Endothelial cell (in vitro differentiated cells): ENCODE measurements around the gene SLC8A2. TPM values are rescaled to one million over a fixed set of nuclear protein-coding genes. Genes with fewer than 3 reads are reported as not detected.
"Not testable (repeated sequence)": the region's sequence is repeated elsewhere in the genome, so short reads cannot be mapped to it uniquely, and the experiment has no call there.

Experiments
- DNase-seq: peaks from one replicate; pipeline ENCODE4 v3.0.0; 2021; ENCODE audit warnings: low spot score
- H3K27ac Mint-ChIP-seq: one replicate; pipeline ENCODE4 v1.8.0; 2021; ENCODE audit warnings: mixed read lengths, inconsistent platforms; ENCODE audit not compliant: unreplicated experiment
- H3K27me3 Mint-ChIP-seq: one replicate; pipeline ENCODE4 v1.8.0; 2021; ENCODE audit warnings: mild to moderate bottlenecking, moderate library complexity, mixed read lengths, inconsistent platforms; ENCODE audit not compliant: unreplicated experiment
- H3K36me3 Mint-ChIP-seq: one replicate; pipeline ENCODE4 v1.8.0; 2021; ENCODE audit warnings: mild to moderate bottlenecking, low read depth, mixed read lengths, inconsistent platforms; ENCODE audit not compliant: unreplicated experiment
- H3K4me1 Mint-ChIP-seq: one replicate; pipeline ENCODE4 v1.8.0; 2021; ENCODE audit warnings: mild to moderate bottlenecking, mixed read lengths, inconsistent platforms; ENCODE audit not compliant: unreplicated experiment
- H3K4me3 Mint-ChIP-seq: one replicate; pipeline ENCODE4 v1.8.0; 2021; ENCODE audit warnings: mild to moderate bottlenecking, mixed read lengths, inconsistent platforms; ENCODE audit not compliant: unreplicated experiment
- H3K9me3 Mint-ChIP-seq: one replicate; pipeline ENCODE4 v1.8.0; 2021; ENCODE audit warnings: mixed read lengths, inconsistent platforms; ENCODE audit not compliant: unreplicated experiment
- total RNA-seq: library from RNA; stranded (reverse); fragmentation: NEBNext Ultra II Directional; extraction: Animal tissue kit (Norgen Biotek cat#: 25700); gene quantifications from one replicate; pipeline ENCODE4 v1.2.1, GENCODE V29; 2021; ENCODE audit not compliant: unreplicated experiment
- TF ChIP-seq, protein P1 (sequence below): fragments of 200-600 bp; sonication (generic); IDR thresholded peaks from one replicate; pipeline ENCODE4 v1.5.0; 2021; ENCODE audit warnings: antibody characterized with exemption; ENCODE audit not compliant: unreplicated experiment

Gene SLC8A2
- total RNA-seq, 1 donor from 2014 or later = 0.80 TPM

DNA sequence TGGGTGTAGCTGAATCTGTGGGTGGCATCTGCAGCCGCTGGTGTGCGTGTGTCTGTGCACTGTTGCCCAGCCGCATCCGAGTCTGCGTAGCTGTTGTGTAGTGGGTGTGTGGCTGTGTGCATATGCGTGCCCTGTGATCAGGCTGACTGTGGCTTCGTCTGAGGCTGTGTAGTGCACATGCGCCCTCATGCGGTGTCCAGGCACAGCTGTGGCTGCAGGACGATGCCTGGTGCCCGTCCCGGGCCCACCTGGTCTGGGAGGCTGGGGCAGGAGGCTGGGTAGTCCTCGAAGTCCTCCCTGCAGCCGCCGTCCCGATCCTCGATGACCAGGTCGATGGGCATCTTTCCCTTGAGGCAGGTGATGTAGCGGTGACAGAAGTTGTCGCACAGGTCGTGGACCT, 57.2 kb downstream of the SLC8A2 start:
- TF ChIP-seq, protein P1, sequence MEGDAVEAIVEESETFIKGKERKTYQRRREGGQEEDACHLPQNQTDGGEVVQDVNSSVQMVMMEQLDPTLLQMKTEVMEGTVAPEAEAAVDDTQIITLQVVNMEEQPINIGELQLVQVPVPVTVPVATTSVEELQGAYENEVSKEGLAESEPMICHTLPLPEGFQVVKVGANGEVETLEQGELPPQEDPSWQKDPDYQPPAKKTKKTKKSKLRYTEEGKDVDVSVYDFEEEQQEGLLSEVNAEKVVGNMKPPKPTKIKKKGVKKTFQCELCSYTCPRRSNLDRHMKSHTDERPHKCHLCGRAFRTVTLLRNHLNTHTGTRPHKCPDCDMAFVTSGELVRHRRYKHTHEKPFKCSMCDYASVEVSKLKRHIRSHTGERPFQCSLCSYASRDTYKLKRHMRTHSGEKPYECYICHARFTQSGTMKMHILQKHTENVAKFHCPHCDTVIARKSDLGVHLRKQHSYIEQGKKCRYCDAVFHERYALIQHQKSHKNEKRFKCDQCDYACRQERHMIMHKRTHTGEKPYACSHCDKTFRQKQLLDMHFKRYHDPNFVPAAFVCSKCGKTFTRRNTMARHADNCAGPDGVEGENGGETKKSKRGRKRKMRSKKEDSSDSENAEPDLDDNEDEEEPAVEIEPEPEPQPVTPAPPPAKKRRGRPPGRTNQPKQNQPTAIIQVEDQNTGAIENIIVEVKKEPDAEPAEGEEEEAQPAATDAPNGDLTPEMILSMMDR = no peak
- H3K4me3 Mint-ChIP-seq = no peak overlapping the region
- peaks cover 13% of the 10 kb centered on the region for H3K36me3 Mint-ChIP-seq
- H3K4me1 Mint-ChIP-seq = peaks cover 6% of the 10 kb centered on the region
- no peak overlapping the region for H3K27ac Mint-ChIP-seq
- peaks cover 12% of the 10 kb centered on the region for H3K27me3 Mint-ChIP-seq
- no peaks in the 10 kb centered on the region for H3K9me3 Mint-ChIP-seq
- DNase-seq = peak; percentile 48

GRCh38 chr19:47413941-47414340, 57.8 kb downstream of the SLC8A2 start:
- TF ChIP-seq, protein P1 = no peak
- Mint-ChIP-seq H3K36me3 (peaks cover 13% of the 10 kb centered on the region), H3K27ac (no peak overlapping the region), H3K9me3 (no peaks in the 10 kb centered on the region), H3K4me1 (peaks cover 6% of the 10 kb centered on the region), H3K4me3 (no peak overlapping the region), H3K27me3 (peaks cover 12% of the 10 kb centered on the region)
- no peak for DNase-seq

- H3K4me1 Mint-ChIP-seq, H3K36me3 Mint-ChIP-seq, H3K27ac Mint-ChIP-seq, H3K9me3 Mint-ChIP-seq, H3K27me3 Mint-ChIP-seq, H3K4me3 Mint-ChIP-seq, DNase-seq: not testable (repeated sequence)
These were observed 60.0 kb downstream of the SLC8A2 start for GRCh38 chr19:47411696-47412095.

- peaks cover 6% of the 10 kb centered on the region for H3K27me3 Mint-ChIP-seq
- H3K36me3 Mint-ChIP-seq = peaks cover 9% of the 10 kb centered on the region
- no peak overlapping the region for H3K27ac Mint-ChIP-seq
- no peak overlapping the region for H3K4me3 Mint-ChIP-seq
- H3K9me3 Mint-ChIP-seq = no peaks in the 10 kb centered on the region
- DNase-seq = no peak
- H3K4me1 Mint-ChIP-seq = peaks cover 1% of the 10 kb centered on the region
- TF ChIP-seq, protein P1 = no peak
These were observed 60.6 kb downstream of the SLC8A2 start for GRCh38 chr19:47411101-47411500.

- Mint-ChIP-seq H3K36me3 (peaks cover 8% of the 10 kb centered on the region), H3K9me3 (no peaks in the 10 kb centered on the region), H3K27me3 (peaks cover 8% of the 10 kb centered on the region), H3K4me1 (peaks cover 5% of the 10 kb centered on the region), H3K4me3 (no peak overlapping the region), H3K27ac (no peak overlapping the region)
- TF ChIP-seq, protein P1 = no peak
- no peak for DNase-seq
These were observed 63.3 kb downstream of the SLC8A2 start for GRCh38 chr19:47408156-47408938.
